Raji (cell line): ENCODE results near the gene IRAK4.

Experiments
- POLR2A ChIP-seq: IDR thresholded peaks from 2 replicates; pipeline ENCODE4 v1.6.1; 2011; ENCODE audit warnings: low read depth, low read length, control low read depth; ENCODE audit not compliant: insufficient read depth

Gene IRAK4

GRCh38 chr12:43758247-43758727 lies 464 bp upstream of the IRAK4 start:
- no peak for TF ChIP-seq POLR2A

- TF ChIP-seq POLR2A: no peak
These were observed 1.6 kb downstream of the IRAK4 start for GRCh38 chr12:43760396-43760795.

DNA sequence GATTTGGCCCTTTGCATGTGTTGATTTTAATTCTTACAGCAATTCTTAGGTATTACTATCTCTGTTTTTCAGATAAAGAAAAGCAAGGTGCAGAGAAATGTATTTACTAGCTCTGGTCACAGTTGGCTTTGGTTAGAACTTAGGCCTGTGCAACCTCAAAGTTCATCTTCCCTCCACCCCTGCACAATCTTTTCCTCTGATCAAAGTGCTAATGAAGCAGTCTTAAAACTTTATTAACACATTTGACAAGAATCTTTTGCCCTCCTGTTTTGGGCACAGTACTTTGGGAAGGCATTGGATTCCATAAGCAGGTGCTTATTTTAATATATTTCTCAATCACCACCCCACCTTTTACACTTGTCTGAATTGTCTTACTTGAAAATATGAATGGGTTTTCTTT lies 2.7 kb downstream of the IRAK4 start:
- TF ChIP-seq POLR2A: no peak

- TF ChIP-seq POLR2A: no peak
These were observed 3.8 kb downstream of the IRAK4 start for GRCh38 chr12:43762596-43762995.

- TF ChIP-seq POLR2A: no peak
These were observed 5.0 kb downstream of the IRAK4 start for GRCh38 chr12:43763769-43764168.

DNA sequence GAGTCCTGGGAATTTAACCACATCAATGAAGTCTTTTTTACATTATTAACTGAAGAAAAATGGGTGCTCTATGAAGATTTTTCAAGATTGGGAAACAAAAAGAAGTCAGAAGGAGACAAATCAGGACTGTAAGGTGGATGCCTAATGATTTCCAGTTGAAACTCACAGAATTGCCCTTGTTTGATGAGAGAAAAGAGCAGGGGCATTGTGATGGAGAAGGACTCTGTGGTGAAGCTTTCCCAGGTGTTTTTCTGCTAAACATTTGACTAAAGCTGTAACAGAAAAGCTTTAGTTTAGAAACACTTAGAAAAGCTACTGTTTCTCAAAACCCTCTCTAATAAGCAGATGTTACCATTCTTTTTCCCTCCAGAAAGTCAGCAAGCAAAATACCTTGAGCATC lies 5.8 kb downstream of the IRAK4 start:
- TF ChIP-seq POLR2A: no peak

DNA sequence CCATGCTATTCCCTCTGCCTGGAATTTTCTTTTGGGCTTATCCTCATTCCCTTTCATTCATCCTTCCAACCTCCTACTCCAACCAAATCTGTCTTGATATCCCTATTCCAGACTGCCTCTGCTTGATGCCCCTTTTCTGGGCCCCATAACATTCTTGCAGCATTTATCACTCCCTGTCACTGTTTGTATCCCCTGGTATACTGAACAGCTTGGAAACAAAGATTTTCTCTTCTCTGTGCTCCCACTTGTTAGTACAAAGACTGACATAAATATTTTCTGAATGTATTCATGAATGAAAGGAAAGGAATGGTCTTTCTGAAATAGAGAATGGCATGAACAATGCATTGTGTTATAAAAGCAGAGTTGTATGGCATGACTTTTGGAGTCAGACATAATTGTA lies 7.5 kb downstream of the IRAK4 start:
- no peak for TF ChIP-seq POLR2A

GRCh38 chr12:43776498-43776897 lies 17.7 kb downstream of the IRAK4 start:
- TF ChIP-seq POLR2A: no peak

DNA sequence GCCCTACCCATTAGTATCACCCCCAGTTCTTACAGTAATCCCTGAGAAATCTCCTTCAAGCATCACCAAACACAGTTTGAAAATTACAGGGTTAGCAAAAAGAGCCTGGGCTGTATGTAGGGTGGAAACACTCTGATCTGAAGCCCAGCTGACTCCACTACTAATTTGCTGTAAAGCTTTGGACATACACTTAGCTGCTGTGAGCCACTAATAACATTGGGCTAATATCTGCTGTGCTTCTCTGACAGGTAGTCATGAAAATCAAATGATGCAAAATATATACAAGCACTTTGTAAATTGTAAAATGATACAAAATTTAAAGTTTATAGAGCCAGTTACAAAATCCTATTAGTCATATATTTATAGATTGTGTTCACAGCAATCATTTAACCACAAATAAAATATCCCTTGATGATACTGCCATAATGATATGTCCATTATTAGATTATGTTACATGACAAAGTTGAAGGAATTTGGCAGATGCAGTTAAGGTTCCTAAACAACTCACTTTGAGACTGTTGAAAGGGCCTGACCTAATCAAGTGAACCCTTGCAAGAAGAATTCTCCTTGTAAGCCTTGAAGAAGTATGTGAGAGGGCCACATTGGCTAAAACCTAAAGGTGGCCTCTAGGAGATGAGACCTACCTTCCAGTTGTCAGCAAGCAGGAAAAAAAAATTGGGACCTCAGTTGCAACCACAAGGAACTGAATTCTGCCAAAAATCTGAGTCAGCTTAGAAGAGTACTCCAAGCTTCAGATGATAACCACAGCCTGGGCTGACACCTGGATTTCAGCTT lies 28.3 kb downstream of the IRAK4 start:
- no peak for TF ChIP-seq POLR2A

DNA sequence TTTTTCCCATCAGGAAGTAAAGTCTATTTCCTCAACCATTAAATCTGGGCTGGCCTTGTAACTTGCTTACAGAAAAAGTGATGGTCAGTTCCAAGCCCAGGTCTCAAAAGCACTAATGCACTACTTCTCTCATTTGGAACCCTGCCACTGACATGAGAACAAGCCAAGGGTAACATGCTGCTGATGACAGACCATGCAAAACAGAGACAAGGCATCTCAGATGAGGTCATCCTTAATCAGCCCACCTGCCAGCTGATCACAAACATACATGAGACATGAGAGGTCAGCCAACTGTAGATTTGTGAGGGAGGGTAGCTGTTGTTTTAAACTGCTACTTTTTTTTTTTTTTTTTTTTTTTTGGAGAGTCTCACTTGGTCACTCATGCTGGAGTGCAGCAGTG lies 31.2 kb downstream of the IRAK4 start:
- TF ChIP-seq POLR2A: no peak

DNA sequence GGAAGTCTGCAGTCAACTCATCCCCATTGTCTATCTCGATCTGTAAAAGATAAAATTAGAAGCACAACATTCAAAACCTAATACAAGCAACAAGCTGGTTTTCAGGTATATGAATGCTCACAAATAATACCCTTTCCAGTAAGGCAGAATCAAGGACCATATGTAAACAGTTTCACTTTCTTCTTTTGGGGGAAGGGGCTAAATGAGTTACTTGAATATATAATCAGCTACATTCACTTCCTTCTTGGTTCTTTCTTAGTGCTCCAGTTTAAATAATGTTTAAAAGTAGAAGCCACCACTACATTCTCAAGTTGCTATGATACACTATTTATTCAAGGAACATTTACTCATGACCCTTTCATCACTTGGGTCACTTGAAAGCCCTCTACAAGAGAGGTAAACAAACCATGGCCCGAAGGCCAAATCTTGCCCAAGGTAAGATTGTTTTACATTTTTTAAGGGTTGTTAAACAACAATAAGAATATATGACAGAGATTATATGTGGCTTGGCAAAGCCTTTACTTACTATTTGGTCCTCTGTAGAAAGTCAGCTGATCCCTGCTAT lies 37.0 kb downstream of the IRAK4 start:
- no peak for TF ChIP-seq POLR2A

GRCh38 chr12:43797561-43798217 lies 38.9 kb downstream of the IRAK4 start:
- no peak for TF ChIP-seq POLR2A

DNA sequence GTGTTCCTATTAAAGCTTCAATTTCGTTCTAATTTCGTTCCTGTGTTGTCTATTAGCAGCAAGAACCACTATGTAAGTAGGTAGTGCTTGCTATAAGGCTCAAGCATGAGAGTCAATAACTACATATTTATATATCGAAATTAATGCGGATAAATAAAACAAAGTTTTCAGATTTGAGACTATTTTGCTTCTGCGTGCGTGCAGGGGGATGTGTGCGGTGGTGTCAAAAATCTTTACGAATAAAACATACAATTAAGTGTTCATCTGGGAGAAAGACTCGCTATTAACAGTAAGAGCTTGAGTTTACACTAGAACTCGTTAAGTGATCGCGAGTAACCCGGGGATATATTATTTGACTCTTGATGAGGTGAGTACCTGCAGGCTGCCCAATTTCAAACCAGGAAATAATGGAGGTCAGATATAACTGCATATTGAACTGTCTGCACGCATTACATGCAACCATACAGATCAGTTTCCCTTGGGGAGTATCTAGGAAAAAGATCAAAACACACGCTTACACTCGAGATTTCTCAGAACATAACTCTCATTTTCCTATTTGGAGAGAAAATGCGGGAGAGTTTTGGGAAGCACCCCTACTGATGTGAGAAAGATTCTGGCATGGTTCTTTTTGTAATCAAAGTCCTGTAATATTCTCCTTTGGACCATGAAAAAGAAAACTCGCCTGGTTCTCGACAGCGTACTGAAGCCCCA lies 46.6 kb downstream of the IRAK4 start:
- no peak for TF ChIP-seq POLR2A

DNA sequence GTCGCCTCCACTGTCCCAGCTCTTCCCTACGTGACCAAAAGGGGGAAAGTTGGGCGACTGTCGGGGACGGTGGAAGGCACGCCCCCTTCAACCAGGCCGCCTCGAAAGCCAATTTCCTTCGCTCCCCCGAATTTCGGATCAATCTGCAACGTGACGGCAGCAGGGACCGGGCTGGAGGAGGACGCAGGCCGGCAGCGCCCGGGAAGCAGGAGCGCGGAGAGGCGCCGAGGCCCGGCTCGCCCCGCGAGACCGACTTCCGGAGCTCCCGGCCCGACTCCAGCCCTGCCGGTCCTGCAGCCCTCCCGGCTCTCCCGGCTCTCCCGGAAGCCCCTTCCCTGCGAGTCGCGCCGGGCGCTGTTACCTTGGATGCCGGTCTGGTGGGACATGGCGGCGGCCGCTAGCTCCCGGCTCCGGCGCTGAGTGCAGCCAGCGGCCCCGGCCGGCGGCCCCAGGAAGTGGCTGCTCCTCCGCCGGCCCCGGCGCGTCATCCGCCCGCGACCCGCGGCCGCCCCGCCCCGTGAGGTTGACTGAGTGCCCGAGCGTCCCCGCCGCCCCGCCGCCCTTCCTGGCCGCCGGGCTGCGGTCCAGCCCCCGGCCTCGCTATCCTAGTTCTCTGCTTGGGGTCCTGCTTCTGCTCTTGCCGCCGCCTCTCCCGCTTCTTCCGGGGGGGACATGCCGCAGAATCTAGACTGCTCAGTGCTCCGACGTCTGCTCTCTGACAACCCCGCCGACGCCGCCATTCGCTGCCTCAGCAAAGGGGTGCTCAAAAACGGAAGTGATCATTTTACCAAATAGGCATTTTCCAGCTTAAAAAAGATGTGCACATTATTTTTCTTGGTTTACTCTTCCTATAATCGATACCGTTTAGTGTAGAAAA lies 47.3 kb downstream of the IRAK4 start, which contains the start of gene TWF1:
Gene TWF1 (minus strand): TSS at position 458 of the 877 bp plus-strand sequence. CDS start 72 bp downstream, at position 386.
- TF ChIP-seq POLR2A: peak; percentile 73

DNA sequence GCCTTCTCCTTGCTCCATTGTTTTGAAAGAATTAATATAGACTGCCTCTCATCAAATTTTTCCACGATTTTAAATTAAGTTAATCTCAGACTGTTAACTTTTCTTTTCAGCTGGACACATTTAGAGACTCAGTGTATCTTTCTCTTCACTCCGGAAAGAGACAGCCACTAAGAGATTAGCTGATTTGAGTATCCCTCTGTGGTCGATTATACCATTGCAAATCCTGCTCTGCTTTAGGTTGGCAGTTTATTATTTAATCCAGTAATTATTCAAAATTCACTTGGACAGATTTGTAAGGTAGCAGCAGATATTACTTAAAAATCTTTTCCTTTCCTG lies 48.0 kb downstream of the IRAK4 start:
- TF ChIP-seq POLR2A: no peak

- no peak for TF ChIP-seq POLR2A
These were observed 48.6 kb downstream of the IRAK4 start for GRCh38 chr12:43807386-43807785.
